ENCODE measurements around the gene KIF15.

KIF15 gene

DNA sequence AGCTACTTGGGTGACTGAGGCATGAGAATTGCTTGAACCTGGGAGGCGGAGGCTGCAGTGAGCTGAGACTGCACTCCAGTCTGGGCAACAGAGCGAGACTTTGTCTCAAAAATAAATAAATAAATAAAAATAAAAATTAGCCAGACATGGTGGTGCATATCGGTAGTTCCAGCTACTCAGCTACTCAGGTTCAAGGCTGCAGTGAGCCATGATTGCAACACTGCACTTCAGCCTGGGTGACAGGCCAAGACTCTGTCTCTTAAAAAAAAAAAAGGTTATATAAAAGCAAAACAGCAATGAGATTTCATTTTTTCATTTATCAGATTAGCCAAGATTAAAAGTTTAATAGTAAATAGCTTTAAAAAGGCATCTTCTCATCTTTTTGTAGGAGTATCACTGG, 115.7 kb downstream of the KIF15 start:
- TF ChIP-seq POLR2AphosphoS5 (IDR thresholded peaks at IDR 0.05; ENCODE audit: borderline replicate concordance, low read depth, low read length) (no peak), EZH2 (IDR thresholded peaks at IDR 0.05) (no peak), FOXP2 (optimal IDR thresholded peaks at IDR 0.05; ENCODE audit: control extremely low read depth, extremely low read length, insufficient read depth) (no peak)
- H3K27ac ChIP-seq = no peak overlapping the region
- H3K36me3 ChIP-seq (ENCODE audit: insufficient read depth, low read length) = no peaks in the 10 kb centered on the region
- H3K9me3 ChIP-seq (ENCODE audit: low read depth, low read length) = no peaks in the 10 kb centered on the region
- no peak for DNase-seq (ENCODE audit: low read depth, low spot score)
- no peak overlapping the region for H3K4me3 ChIP-seq
- no peak overlapping the region for H3K9ac ChIP-seq (ENCODE audit: insufficient read length)

DNA sequence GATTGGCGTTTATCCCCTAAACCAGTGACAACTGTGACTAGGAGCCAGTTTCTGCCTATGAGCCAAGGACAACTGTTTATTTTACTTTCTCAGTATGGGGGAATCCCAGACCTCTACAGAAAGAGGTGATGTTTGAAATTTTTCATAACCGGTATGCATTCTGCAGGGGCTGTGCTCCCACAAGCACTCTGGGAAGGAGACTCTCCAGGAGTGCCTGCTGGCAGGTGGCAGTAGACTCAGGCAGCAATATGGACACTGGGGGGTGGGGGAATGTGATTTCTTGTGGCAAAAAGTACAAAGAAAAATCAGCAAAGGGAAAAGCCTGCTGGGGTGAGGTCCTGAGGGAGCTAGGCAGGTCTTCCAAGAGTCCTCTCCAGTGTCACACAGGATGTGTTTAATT, 118.7 kb downstream of the KIF15 start:
- TF ChIP-seq EZH2 (IDR thresholded peaks at IDR 0.05) (no peak), POLR2AphosphoS5 (IDR thresholded peaks at IDR 0.05; ENCODE audit: borderline replicate concordance, low read depth, low read length) (no peak), FOXP2 (optimal IDR thresholded peaks at IDR 0.05; ENCODE audit: control extremely low read depth, extremely low read length, insufficient read depth) (no peak)
- no peak overlapping the region for H3K9ac ChIP-seq (ENCODE audit: insufficient read length)
- H3K36me3 ChIP-seq (ENCODE audit: insufficient read depth, low read length) = no peaks in the 10 kb centered on the region
- H3K9me3 ChIP-seq (ENCODE audit: low read depth, low read length) = no peaks in the 10 kb centered on the region
- no peak for DNase-seq (ENCODE audit: low read depth, low spot score)
- H3K27ac ChIP-seq = no peak overlapping the region
- no peak overlapping the region for H3K4me3 ChIP-seq

DNA sequence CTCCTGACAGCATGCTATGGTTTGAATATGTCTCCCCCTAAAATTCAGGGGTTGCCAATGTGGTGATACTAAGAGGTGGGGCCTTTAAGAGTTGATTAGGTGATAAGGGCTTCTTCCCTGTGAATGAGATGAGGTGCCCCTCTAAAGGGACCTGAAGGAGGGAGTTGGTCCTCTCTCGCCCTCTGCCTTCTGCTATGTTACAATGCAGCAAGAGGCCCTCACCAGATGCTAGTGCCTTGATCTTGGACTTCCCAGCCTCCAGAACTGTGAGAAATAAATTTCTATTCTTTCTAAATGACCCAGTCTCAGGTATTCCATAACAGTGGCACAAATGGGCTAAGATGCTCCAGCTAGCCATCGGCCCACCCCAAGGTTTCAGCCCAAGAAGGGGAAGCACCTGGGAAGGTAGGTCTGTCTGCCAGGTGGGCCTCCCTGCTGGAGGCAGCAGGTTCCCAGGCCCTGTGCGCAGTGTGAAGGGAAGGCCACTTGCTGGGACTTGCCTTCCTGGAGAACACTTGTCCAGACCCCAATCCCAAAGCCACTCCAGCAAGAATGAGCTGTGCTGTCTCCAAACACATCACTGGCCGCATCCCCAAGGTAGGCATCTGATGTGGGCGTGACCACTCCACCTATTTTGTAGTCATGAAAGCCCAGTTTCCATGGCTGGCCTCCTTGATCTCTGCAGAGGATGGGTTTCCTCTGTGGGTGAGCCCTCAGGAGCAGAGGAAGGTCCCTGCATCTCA, 121.8 kb downstream of the KIF15 start:
- H3K4me3 ChIP-seq = no peak overlapping the region; the same call in 1 of the 2 replicates
- TF ChIP-seq FOXP2 (optimal IDR thresholded peaks at IDR 0.05; ENCODE audit: control extremely low read depth, extremely low read length, insufficient read depth) (no peak), EZH2 (IDR thresholded peaks at IDR 0.05) (no peak), POLR2AphosphoS5 (IDR thresholded peaks at IDR 0.05; ENCODE audit: borderline replicate concordance, low read depth, low read length) (no peak)
- DNase-seq (ENCODE audit: low read depth, low spot score) = no peak
- no peak overlapping the region for H3K9ac ChIP-seq (ENCODE audit: insufficient read length)
- no peaks in the 10 kb centered on the region for H3K36me3 ChIP-seq (ENCODE audit: insufficient read depth, low read length)
- H3K9me3 ChIP-seq (ENCODE audit: low read depth, low read length) = no peaks in the 10 kb centered on the region
- no peak overlapping the region for H3K27ac ChIP-seq

DNA sequence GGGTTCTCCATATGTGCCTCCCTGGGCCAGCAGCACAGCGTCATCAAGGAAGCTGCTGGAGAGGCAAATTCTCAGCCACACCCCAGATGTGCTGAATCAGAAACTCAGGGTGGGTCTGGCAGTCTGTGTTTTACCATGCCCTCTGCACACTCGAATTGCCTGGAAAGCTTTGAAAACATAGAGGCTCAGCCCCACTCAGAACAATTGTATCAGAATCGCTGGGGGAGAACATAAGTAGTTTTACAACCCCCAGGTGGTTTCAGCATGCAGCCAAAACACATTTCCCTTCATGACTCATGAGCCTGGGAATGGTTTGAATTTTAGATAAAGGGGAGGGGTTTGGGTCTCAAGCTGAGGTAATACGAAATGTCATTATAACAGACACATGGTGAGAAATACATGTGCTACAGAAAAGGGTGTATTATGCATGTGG, 122.4 kb downstream of the KIF15 start:
- Histone ChIP-seq H3K9me3 (ENCODE audit: low read depth, low read length) (no peaks in the 10 kb centered on the region), H3K36me3 (ENCODE audit: insufficient read depth, low read length) (no peaks in the 10 kb centered on the region), H3K27ac (no peak overlapping the region), H3K9ac (ENCODE audit: insufficient read length) (no peak overlapping the region), H3K4me3 (peak overlapping the region; percentile 9; the same call in 1 of the 2 replicates)
- TF ChIP-seq FOXP2 (optimal IDR thresholded peaks at IDR 0.05; ENCODE audit: control extremely low read depth, extremely low read length, insufficient read depth) (no peak), EZH2 (IDR thresholded peaks at IDR 0.05) (no peak), POLR2AphosphoS5 (IDR thresholded peaks at IDR 0.05; ENCODE audit: borderline replicate concordance, low read depth, low read length) (no peak)
- no peak for DNase-seq (ENCODE audit: low read depth, low spot score)

DNA sequence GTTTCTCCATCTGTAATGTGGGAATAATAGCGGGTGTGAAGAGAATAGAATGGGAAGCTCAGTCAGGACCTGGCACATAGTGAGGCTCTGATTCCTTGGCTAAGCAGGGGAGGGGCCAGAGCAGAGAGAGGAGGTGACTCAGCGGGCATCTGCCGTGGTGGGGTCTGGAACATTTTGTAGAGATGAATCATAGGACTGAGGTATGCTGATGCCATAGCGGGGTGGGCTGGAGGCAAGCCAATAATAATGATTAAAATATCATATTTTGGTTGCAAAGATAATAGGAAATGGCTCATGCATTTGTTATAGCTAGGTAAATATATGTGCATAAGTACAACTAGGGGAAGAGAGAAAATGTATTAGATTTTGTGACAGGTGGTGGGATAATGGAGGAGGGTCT, 124.0 kb downstream of the KIF15 start:
- no peak for TF ChIP-seq POLR2AphosphoS5 (IDR thresholded peaks at IDR 0.05; ENCODE audit: borderline replicate concordance, low read depth, low read length)
- TF ChIP-seq FOXP2 (optimal IDR thresholded peaks at IDR 0.05; ENCODE audit: control extremely low read depth, extremely low read length, insufficient read depth) = no peak
- no peak for TF ChIP-seq EZH2 (IDR thresholded peaks at IDR 0.05)
- H3K36me3 ChIP-seq (ENCODE audit: insufficient read depth, low read length) = no peaks in the 10 kb centered on the region
- H3K9me3 ChIP-seq (ENCODE audit: low read depth, low read length) = no peaks in the 10 kb centered on the region
- no peak overlapping the region for H3K27ac ChIP-seq
- no peak for DNase-seq (ENCODE audit: low read depth, low spot score)
- no peak overlapping the region for H3K4me3 ChIP-seq
- H3K9ac ChIP-seq (ENCODE audit: insufficient read length) = no peak overlapping the region

DNA sequence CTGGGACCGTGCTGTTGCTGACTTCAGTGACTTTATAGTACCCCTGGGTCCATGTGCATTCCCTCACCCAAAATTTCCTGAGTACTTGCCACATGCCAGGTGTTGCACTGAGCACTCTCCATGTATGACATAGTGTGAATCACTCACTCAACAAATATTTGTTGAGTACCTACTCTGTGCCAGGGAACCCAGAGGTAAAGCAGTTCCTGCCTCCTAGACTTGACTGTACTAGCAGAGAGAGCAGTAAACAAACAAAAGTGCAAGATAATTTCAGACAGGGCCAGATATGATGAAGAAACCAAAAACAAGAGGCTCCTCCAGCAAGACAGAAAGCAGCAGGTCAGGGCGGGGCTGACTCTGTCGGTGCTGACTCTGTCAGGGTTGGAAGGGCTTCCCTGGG, 125.0 kb downstream of the KIF15 start:
- Histone ChIP-seq H3K9ac (ENCODE audit: insufficient read length) (no peak overlapping the region), H3K27ac (no peak overlapping the region), H3K36me3 (ENCODE audit: insufficient read depth, low read length) (no peaks in the 10 kb centered on the region), H3K4me3 (no peak overlapping the region), H3K9me3 (ENCODE audit: low read depth, low read length) (no peaks in the 10 kb centered on the region)
- no peak for DNase-seq (ENCODE audit: low read depth, low spot score)
- TF ChIP-seq FOXP2 (optimal IDR thresholded peaks at IDR 0.05; ENCODE audit: control extremely low read depth, extremely low read length, insufficient read depth) (no peak), POLR2AphosphoS5 (IDR thresholded peaks at IDR 0.05; ENCODE audit: borderline replicate concordance, low read depth, low read length) (no peak), EZH2 (IDR thresholded peaks at IDR 0.05) (no peak)

DNA sequence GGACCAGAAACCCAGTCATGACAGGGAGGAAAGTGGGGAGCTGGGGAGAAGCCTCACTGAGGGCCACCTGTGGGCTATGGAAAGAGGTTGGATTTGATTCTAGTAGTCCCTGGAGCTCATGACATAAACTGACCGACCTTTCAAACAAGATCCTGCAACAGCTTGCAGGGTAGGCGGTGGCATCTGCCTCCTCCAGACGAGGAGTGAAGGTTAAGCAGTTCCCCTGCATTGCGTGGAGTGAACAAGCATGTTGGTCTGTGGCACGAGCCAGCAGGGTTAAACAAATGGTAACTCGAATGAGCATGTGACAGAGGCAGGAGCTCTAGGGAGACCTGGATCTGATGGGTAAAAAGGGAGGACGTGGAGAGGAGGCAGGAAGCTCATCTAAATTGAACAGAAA, 125.5 kb downstream of the KIF15 start:
- no peak overlapping the region for H3K27ac ChIP-seq
- no peak overlapping the region for H3K4me3 ChIP-seq
- H3K9ac ChIP-seq (ENCODE audit: insufficient read length) = no peak overlapping the region
- H3K9me3 ChIP-seq (ENCODE audit: low read depth, low read length) = no peaks in the 10 kb centered on the region
- DNase-seq (ENCODE audit: low read depth, low spot score) = no peak
- no peak for TF ChIP-seq POLR2AphosphoS5 (IDR thresholded peaks at IDR 0.05; ENCODE audit: borderline replicate concordance, low read depth, low read length)
- TF ChIP-seq EZH2 (IDR thresholded peaks at IDR 0.05) = no peak
- no peak for TF ChIP-seq FOXP2 (optimal IDR thresholded peaks at IDR 0.05; ENCODE audit: control extremely low read depth, extremely low read length, insufficient read depth)
- no peaks in the 10 kb centered on the region for H3K36me3 ChIP-seq (ENCODE audit: insufficient read depth, low read length)

DNA sequence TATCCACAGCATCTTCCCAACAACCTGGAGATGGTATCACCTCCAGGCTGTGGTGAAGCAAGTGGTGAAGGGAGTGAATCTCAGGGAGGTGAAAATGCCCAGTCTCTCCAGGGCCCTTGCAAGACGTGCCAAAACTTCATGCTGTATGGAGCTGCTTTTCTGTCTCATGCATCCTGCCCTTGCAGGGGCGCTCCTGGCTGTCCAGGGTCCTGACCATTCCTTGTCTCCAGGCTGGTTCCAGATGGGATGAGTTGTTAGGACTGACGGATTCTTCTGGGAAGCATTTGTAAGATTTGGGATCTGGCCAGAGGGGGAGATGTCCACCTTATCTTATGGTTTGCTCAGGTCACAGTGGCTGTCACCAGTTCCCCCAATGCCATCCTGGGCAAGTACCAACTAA, 128.7 kb downstream of the KIF15 start:
- TF ChIP-seq EZH2 (IDR thresholded peaks at IDR 0.05) (no peak), POLR2AphosphoS5 (IDR thresholded peaks at IDR 0.05; ENCODE audit: borderline replicate concordance, low read depth, low read length) (no peak), FOXP2 (optimal IDR thresholded peaks at IDR 0.05; ENCODE audit: control extremely low read depth, extremely low read length, insufficient read depth) (no peak)
- Histone ChIP-seq H3K9me3 (ENCODE audit: low read depth, low read length) (no peaks in the 10 kb centered on the region), H3K27ac (no peak overlapping the region)

DNA sequence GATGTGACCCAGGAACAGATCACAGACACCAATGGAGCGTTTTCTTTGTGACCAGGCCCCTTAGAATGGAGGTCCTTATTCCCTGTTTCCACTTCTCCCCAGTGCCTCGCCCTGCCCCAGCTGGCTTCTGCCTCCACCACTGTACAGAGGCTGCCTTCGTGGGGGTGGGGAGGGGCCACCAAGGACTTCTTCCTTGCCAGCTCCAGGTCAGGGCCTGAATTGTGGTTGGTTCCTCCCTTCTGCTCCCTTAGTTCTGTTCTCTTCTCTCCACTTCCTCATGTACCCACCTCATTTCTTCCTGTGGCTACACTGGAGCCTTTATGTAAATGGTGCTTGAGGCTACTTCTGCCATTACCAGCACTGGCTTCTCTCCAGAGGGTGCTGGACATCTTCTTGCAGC, 129.3 kb downstream of the KIF15 start:
- Histone ChIP-seq H3K9ac (ENCODE audit: insufficient read length) (no peak overlapping the region), H3K9me3 (ENCODE audit: low read depth, low read length) (no peaks in the 10 kb centered on the region), H3K27ac (no peak overlapping the region), H3K36me3 (ENCODE audit: insufficient read depth, low read length) (no peaks in the 10 kb centered on the region), H3K4me3 (no peak overlapping the region)
- DNase-seq (ENCODE audit: low read depth, low spot score) = no peak
- TF ChIP-seq EZH2 (IDR thresholded peaks at IDR 0.05) = no peak

More for the DNA sequence above, 128.7 kb downstream of the KIF15 start:
- Histone ChIP-seq H3K9ac (ENCODE audit: insufficient read length) (no peak overlapping the region), H3K36me3 (ENCODE audit: insufficient read depth, low read length) (no peaks in the 10 kb centered on the region), H3K4me3 (no peak overlapping the region)
- DNase-seq (ENCODE audit: low read depth, low spot score) = no peak

Data from SK-N-MC (cell line).